ENCODE results near the gene RIGI. TPM values are rescaled to one million over a fixed set of nuclear protein-coding genes. Genes with fewer than 3 reads are reported as not detected.

Gene RIGI
- total RNA-seq, 3 donors from 2014 or later = 13.4 to 20.9 (median 14.2) TPM

GRCh38 chr9:32516241-32516640, 9.8 kb downstream of the RIGI start:
- ATAC-seq (no peak), DNase-seq (no peak)
- H3K9me3 ChIP-seq = peaks cover 9% of the 10 kb centered on the region
- H3K4me3 ChIP-seq = no peak overlapping the region
- H3K36me3 ChIP-seq (ENCODE audit: low read depth) = no peaks in the 10 kb centered on the region
- intact Hi-C loops (cut with DNase I, micrococcal nuclease) = no loop called here
- TF ChIP-seq CTCF (IDR thresholded peaks at IDR 0.05) = no peak
- H3K4me1 ChIP-seq (ENCODE audit: low read depth) = no peaks in the 10 kb centered on the region

- Histone ChIP-seq H3K4me1 (ENCODE audit: low read depth) (no peaks in the 10 kb centered on the region), H3K36me3 (ENCODE audit: low read depth) (no peaks in the 10 kb centered on the region), H3K4me3 (no peak overlapping the region), H3K9me3 (no peaks in the 10 kb centered on the region)
- DNase-seq (no peak), ATAC-seq (no peak)
- TF ChIP-seq CTCF (IDR thresholded peaks at IDR 0.05) = no peak
- intact Hi-C loops (cut with DNase I, micrococcal nuclease) = no loop called here
Measured at GRCh38 chr9:32508728-32509127, 17.3 kb downstream of the RIGI start.

GRCh38 chr9:32503008-32503407, 23.0 kb downstream of the RIGI start:
- no peak for TF ChIP-seq CTCF (IDR thresholded peaks at IDR 0.05)
- H3K4me3 ChIP-seq = no peak overlapping the region
- no peaks in the 10 kb centered on the region for H3K9me3 ChIP-seq
- DNase-seq (no peak), ATAC-seq (no peak)
- H3K4me1 ChIP-seq (ENCODE audit: low read depth) = no peaks in the 10 kb centered on the region
- intact Hi-C loops (cut with DNase I, micrococcal nuclease) = no loop called here
- no peaks in the 10 kb centered on the region for H3K36me3 ChIP-seq (ENCODE audit: low read depth)

- intact Hi-C loops (cut with DNase I, micrococcal nuclease) = no loop called here
- Histone ChIP-seq H3K4me3 (no peak overlapping the region), H3K9me3 (no peaks in the 10 kb centered on the region), H3K36me3 (ENCODE audit: low read depth) (no peaks in the 10 kb centered on the region), H3K4me1 (ENCODE audit: low read depth) (no peaks in the 10 kb centered on the region)
- DNase-seq (no peak), ATAC-seq (no peak)
- TF ChIP-seq CTCF (IDR thresholded peaks at IDR 0.05) = no peak
Measured at GRCh38 chr9:32502464-32502863, 23.5 kb downstream of the RIGI start.

- DNase-seq = no peak
- intact Hi-C loops (cut with DNase I, micrococcal nuclease) = no loop called here
- no peak overlapping the region for H3K4me3 ChIP-seq
- H3K9me3 ChIP-seq = no peaks in the 10 kb centered on the region
- no peak for TF ChIP-seq CTCF (IDR thresholded peaks at IDR 0.05)
- ATAC-seq = no peak
- no peaks in the 10 kb centered on the region for H3K4me1 ChIP-seq (ENCODE audit: low read depth)
- H3K36me3 ChIP-seq (ENCODE audit: low read depth) = no peaks in the 10 kb centered on the region
Measured at GRCh38 chr9:32501868-32502267, 24.1 kb downstream of the RIGI start.

GRCh38 chr9:32500768-32501167, 25.2 kb downstream of the RIGI start:
- DNase-seq = no peak
- no peak for ATAC-seq
- TF ChIP-seq CTCF (IDR thresholded peaks at IDR 0.05) = no peak

More at GRCh38 chr9:32500768-32501167, 25.2 kb downstream of the RIGI start:
- no peak overlapping the region for H3K4me3 ChIP-seq
- intact Hi-C loops (cut with DNase I, micrococcal nuclease) = no loop called here
- H3K9me3 ChIP-seq = no peaks in the 10 kb centered on the region
- H3K36me3 ChIP-seq (ENCODE audit: low read depth) = no peaks in the 10 kb centered on the region
- no peaks in the 10 kb centered on the region for H3K4me1 ChIP-seq (ENCODE audit: low read depth)
